ENCODE measurements around the gene TSPAN15.
"Not testable (repeated sequence)": the region's sequence is repeated elsewhere in the genome, so short reads cannot be mapped to it uniquely, and the experiment has no call there.

Gene TSPAN15

GRCh38 chr10:69467928-69468750 lies 16.9 kb downstream of the TSPAN15 start:
- no peak for FAIRE-seq

DNA sequence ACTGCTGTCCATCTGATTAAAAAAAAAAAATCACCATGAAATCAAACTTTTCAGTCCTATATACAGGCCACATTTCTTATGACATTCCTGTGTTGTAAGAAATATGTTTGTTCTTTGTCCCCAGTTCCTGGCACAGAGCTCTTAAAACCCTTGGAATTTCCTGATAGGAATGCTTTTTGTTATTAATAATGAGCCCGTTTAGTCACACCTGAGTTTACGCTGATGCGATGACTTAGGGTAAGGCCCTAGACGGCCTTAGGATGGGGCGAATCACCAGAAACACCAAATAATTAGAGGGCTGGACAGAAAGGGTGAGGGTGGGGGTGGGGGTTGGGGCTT lies 17.5 kb downstream of the TSPAN15 start:
- no peak for FAIRE-seq

DNA sequence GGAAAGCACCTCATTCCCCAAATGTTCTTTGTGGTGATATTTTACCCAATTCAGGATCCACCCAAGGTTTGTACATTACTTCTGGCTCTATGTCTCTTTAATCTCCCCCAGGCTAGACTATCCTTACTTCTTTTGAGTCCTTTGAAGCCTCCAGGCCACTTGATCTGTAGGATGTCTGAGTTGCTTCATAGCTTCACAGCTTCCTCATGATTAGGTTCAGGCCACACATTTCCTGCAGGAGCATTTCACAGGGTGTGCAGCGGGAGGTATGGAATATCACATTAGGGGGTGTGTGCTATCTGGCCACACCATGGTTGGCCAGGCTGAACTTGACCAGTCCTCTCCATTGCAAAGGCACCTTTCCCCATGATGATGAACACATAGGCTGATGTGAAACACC lies 18.7 kb downstream of the TSPAN15 start:
- FAIRE-seq: no peak

- FAIRE-seq: no peak
Measured at GRCh38 chr10:69470463-69471384, 19.5 kb downstream of the TSPAN15 start.

DNA sequence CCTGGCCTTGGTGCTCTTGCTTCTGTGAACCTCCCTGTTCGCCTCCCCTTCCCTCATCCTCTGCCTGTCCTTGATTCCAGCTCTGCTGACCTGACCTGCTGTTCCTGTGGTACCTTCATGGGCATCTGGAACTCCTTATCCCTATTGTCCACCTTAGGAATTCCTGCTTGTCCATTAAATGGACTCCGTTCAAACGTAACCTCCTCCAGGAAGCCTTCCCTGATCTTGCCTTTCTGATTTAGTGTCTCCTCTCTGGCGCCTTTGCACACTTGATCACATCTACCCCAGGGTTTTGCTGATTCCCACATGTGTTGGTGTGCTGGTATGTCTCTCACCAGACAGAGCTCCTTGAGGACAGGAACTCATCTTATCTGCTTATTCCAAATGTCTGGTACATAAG lies 20.9 kb downstream of the TSPAN15 start:
- no peak for FAIRE-seq

DNA sequence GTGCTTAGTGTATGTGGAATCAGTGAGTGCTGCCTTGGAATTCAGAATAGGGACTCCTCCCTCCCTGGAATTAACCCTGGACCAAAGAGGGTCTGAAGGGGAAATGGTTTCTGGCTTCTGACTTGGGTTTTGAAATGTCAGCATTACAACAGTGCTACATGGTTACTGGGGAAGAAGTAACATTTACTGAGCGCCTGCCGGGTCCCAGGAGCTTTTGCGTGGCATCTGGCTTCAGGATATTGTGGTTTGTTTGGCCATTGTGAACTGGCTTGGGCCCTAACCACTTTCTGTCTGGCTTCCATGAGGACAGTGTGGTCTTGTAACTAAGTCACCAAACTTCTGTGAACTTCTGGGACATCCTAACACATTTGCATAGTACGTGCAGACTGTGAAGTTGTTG lies 21.3 kb downstream of the TSPAN15 start:
- no peak for FAIRE-seq

DNA sequence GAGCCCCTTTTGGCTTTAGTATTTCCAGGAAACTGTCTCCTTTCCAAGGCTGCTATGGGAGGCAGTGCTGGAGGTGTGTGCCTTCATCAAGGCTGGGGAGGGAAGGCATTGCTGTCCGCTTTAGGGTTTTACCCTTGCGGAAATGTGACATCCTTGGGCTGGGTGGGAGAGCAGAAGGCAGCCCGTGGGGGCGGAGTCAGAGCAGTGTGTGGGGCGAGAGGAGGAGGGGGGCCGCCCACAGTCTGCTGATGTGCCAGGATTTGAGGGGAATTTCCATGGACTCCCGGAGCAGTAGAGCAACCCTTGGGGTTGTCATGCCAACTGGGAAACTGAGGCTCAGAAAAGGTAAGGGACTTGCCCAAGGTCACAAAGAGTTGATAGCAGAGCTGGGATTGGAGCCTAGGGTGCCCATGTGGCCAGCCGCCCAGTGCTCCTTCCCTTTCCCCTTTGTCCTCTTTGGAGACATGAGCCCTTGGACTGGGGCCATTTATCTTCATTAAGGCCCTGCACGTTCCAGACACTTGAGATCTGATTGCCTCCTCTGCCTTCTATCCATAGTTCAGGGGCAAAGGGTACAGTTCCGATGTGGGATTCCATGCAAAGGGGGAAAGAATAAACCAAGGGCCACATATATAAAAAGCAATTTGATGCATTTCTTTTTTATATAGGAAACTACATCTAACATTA lies 22.2 kb downstream of the TSPAN15 start:
- no peak for FAIRE-seq

DNA sequence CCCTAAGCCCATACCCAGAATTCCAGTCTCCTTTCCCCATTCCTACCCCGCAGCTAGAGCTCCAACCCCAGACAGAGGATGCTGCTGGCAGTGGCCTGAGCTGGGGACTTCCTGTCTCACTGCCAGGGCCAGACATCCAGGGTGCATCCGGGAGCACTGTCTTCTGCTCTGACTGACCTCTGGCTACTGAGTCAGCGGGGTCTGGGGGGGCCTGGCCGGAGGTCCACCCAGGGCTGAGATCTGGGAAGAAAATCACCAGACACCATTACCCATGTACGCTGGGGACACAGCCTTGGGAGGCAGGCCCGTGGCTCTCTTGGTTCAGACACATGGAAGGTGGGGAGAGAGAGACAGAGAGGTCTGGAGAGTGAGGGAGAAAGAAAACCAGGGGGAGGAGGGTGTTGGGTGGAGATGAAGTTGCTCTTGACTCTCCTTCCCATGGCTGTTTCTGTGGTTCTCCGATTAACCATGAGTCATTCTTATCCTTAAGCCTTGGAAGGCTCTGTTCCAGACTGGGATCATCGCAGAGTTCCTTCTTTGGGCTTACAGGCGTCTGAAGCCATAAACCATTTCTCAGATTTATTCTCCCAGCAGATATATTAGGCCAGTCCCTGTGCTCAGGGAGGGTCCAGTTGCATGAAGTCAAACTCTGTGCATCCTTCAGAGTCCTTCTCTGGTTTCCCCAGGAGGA lies 23.6 kb downstream of the TSPAN15 start:
- FAIRE-seq: no peak

GRCh38 chr10:69475433-69475830 lies 24.2 kb downstream of the TSPAN15 start:
- FAIRE-seq: no peak

DNA sequence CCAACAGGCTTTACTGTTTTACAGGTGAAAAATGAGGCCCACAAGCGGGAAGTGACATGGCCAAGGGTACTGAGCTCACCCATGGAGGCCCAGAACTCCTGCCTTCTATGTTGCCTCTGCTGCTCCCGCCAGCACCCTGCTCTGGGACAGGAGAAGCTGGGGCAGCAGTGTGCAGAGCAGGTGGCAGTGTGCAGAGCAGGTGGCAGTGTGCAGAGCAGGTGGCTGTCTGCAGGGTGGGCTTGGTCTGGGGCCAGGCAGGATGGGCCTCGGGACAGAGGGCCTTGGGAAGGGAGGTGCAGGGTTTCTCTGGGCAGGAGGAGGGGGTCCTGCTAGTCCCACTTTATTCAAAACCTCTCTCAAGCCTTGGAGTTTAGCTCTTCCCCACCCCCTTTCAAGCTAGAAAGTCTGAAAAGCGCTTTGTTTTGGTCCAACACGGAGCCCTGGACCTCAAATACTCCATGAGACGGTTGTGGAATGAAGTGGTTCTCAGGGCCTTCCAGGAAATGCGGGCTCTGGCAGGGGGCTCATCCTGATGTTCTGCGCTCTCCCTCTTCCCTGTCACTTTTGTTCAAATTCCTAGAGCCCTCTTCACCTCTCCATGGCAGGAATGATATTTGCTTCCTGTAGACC lies 26.8 kb downstream of the TSPAN15 start:
- no peak for FAIRE-seq

DNA sequence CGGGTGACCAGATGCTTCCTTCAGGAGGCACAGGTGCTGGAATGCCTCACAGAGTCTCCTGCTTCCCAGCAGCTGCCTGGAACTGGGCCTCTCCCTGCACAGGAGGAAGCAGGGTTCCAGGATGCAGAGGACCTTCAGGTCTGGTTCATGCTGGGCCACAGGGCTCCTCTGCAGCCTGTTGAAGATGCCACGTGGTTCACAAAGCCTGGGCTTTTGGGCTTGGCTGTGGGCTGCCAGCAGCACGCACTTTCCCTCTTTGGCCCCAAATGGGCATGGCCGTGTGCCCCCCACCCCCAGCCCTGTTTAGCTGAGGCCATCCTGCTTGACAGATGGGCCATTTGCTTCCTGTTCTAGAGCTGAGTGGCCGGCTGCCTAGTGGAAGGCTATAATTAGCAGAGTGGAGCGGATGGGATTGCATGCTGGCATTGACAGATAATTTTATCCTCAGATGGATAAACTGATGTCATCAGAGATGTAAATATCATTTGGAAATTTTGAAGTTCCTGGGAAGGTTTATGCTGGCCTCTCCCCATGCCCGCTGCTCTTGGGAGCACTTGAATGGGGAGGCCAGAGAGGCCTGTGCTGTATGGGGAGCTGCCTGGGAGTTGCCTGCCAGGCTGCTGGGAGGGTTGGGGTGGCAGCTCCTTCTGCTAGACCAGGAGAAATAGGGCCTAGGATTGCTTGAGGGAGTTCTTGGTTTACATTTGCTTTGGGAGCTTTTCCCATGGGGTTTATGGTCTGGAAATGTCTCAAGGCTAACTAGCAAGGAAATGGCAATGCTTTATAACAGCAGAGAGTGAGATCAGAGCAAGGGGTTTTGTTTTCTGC lies 28.2 kb downstream of the TSPAN15 start:
- no peak for FAIRE-seq

- no peak for FAIRE-seq
Measured at GRCh38 chr10:69480068-69480412, 28.8 kb downstream of the TSPAN15 start.

DNA sequence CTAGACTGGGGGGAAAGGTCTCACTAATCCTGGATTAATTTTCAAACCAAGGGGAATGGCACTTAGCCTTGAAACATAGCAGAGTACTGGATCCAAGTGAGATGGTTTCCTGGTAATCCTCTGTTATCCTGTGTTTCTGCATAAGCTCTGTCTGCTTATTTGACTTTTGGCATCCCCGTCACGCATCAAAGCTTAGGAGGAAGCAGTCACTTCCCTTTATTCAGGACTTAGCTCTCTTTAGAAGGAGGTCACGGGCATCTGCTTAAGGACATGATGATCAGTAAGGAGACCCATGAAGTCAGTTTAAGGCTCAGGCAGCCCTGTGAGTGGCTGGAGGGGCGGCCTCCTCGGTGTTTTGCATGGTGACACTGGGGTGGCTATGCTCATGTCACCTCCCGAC lies 30.0 kb downstream of the TSPAN15 start:
- FAIRE-seq: no peak

GRCh38 chr10:69481811-69482524 lies 30.7 kb downstream of the TSPAN15 start:
- FAIRE-seq: no peak

- no peak for FAIRE-seq
Measured at GRCh38 chr10:69483963-69484362, 32.7 kb downstream of the TSPAN15 start.

GRCh38 chr10:69484736-69485135 lies 33.5 kb downstream of the TSPAN15 start:
- no peak for FAIRE-seq

DNA sequence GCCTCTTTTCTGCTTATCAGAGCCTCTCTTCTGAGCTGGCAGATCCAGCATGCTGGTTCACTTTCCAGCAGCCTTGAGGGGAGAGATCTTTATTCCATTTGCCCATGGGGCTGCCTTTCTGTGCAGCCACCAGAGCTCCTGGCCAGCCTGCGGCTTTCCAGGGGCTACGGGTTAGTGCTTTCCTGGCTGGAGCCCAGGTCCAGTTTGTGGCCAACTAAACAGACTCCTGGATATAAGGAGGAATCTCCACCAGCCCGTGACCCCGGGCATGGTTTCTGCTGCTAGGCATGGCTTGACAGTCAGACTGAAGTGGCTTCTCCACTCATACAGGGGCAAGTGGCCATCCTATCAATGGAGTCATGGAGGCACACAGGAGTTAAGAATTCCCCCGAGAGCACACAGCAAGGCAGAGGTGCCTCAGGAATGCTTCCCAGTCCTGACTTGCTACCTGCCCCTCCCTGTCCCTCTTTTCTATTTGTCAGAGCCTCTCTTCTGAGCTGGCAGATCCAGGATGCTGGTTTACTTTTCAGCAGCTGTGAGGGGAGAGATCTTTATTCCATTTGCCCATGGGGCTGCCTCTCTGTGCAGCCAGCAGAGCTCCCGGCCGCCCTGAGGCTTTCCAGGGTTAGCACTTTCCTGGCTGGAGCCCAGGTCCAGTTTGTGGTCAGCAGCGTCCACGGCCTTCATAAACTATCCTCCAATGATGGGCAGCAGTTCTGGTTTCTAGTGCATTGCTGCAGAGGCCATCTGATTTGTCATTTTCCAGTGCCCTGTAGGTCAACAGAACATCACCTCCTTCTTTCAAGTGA lies 35.9 kb downstream of the TSPAN15 start:
- FAIRE-seq: no peak

- FAIRE-seq: not testable (repeated sequence)
Measured at GRCh38 chr10:69488149-69488844, 37.0 kb downstream of the TSPAN15 start.

DNA sequence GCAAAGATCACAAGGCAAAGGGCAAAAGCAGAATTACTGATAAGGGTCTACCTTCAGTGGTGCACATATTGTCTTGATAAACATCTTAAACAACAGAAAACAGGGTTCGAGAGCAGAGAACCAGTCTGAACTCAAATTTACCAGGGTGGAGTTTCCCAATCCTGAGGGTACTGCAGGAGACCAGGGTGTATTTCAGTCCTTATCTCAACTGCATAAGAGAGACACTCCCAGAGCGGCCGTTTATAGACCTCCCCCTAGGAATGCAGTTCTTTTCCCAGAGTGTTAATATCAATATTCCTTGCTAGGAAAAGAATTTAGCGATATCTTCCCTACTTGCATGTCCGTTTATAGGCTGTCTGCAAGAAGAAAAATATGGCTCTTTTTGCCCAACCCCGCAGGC lies 37.6 kb downstream of the TSPAN15 start:
- not testable (repeated sequence) for FAIRE-seq

Data from TTC549 (cell line).